Thymus (tissue), 11 donors: Measurements from ENCODE around the gene MAPK10. TPM values are rescaled to one million over a fixed set of nuclear protein-coding genes. Genes with fewer than 3 reads are reported as not detected.

ENCODE experiments used
- DNase-seq, 9 donors: peaks; one replicate each; pipeline ENCODE4 v3.0.0-alpha.2; 2013; ENCODE audit warnings: low spot score in 9 of 9, low read depth in 6 of 9, missing footprints in 1 of 9
- H3K27ac ChIP-seq, 2 donors: one replicate each; pipeline ENCODE4 v1.5.1; 2013; ENCODE audit warnings: control low read depth in 1 of 2, low read depth in 1 of 2, low read length in 1 of 2, mild to moderate bottlenecking in 1 of 2, moderate library complexity in 1 of 2
- H3K27me3 ChIP-seq, 2 donors: one replicate each; pipeline ENCODE4 v1.5.1; 2013; ENCODE audit warnings: low read length in 1 of 2; ENCODE audit not compliant: control insufficient read depth in 2 of 2, insufficient read depth in 1 of 2
- H3K36me3 ChIP-seq, 2 donors: one replicate each; pipeline ENCODE4 v1.5.1; 2013; ENCODE audit warnings: low read length in 1 of 2, mild to moderate bottlenecking in 1 of 2, moderate library complexity in 1 of 2; ENCODE audit not compliant: control insufficient read depth in 2 of 2, insufficient read depth in 2 of 2
- H3K4me1 ChIP-seq, 2 donors: one replicate each; pipeline ENCODE4 v1.5.1; 2013; ENCODE audit warnings: low read length in 2 of 2; ENCODE audit not compliant: control insufficient read depth in 2 of 2, insufficient read depth in 2 of 2
- H3K4me3 ChIP-seq, 2 donors: one replicate each; pipeline ENCODE4 v1.5.1; 2013; ENCODE audit warnings: low read length in 2 of 2, control low read depth in 1 of 2, mild to moderate bottlenecking in 1 of 2
- H3K9me3 ChIP-seq, 2 donors: one replicate each; pipeline ENCODE4 v1.5.1; 2013; ENCODE audit warnings: low read length in 1 of 2, mild to moderate bottlenecking in 1 of 2; ENCODE audit not compliant: control insufficient read depth in 2 of 2, insufficient read depth in 1 of 2
- WGBS: extraction: QIAGEN DNeasy Blood & Tissue Kit; methylation state at CpG from one replicate; pipeline ENCODE4 v1.1.7; 2013; 5-methylcytosine and 5-hydroxymethylcytosine counted together
- polyA plus RNA-seq: library from polyadenylated mRNA; stranded (reverse); fragments of 200-250 nt; gene quantifications from one replicate; pipeline ENCODE4 v1.2.3, GENCODE V29; 2013
- total RNA-seq: library from RNA; stranded (reverse); fragments of 120-200 nt; gene quantifications from one replicate; pipeline ENCODE4 v1.2.4, GENCODE V29; 2013
- donor health status: healthy.

The MAPK10 gene
- total and polyA plus RNA-seq, 2 donors = 3.7 to 8.6 TPM

GRCh38 chr4:86356425-86357210 is 3.2 kb downstream of the MAPK10 start:
- WGBS = 96% methylated on average over 4 of the region's 4 CpGs
- Histone ChIP-seq H3K27me3 (no peaks in the 10 kb centered on the region), H3K27ac (no peak overlapping the region), H3K9me3 (no peaks in the 10 kb centered on the region), H3K4me3 (no peak overlapping the region), H3K4me1 (peaks cover 0 to 13% of the 10 kb centered on the region in 2 donors), H3K36me3 (no peaks in the 10 kb centered on the region)
- no peak for DNase-seq

DNA sequence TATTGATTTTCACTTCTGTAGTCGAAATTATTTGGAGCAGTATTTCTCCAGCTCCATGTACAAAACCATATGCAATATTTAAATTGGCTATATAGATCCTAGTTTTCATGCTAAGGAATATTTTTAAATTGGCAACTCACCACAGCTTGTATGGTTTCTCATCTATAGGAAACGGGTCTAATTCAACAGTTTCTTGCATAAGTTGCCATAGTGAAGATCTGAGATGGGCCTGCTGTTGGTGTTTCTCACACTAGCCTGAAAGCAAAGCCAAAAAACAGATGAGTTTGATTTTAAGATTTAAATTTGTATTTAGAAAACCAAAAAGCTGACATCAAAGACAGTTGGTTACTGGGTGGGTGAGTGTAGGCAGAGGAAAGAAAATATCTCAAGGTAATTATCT is 5.5 kb downstream of the MAPK10 start:
- Histone ChIP-seq H3K9me3 (no peaks in the 10 kb centered on the region), H3K36me3 (no peaks in the 10 kb centered on the region), H3K27ac (no peak overlapping the region), H3K27me3 (no peaks in the 10 kb centered on the region), H3K4me3 (no peak overlapping the region), H3K4me1 (peaks cover 0 to 3% of the 10 kb centered on the region in 2 donors)
- DNase-seq = no peak
- 93% methylated on average over 2 of the region's 2 CpGs for WGBS

DNA sequence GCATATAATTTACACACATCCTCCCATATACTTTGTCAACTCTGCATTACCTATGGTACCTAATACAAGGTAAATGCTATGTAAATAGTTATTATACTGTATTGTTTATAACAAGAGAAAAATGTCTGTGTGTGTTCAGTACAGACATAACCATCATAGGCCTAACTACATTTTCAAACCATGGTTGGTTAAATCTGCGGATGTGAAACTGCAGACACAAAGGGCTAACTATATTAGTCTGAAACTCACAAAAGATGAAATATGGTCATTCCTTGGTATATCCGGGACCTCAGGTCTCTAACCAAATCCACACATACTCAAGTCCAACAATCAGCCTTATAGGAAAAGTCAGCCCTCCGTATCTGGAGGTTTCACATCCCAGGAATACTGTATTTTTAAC is 13.5 kb downstream of the MAPK10 start:
- Histone ChIP-seq H3K36me3 (no peaks in the 10 kb centered on the region), H3K27me3 (no peaks in the 10 kb centered on the region), H3K4me1 (no peaks in the 10 kb centered on the region), H3K4me3 (no peak overlapping the region), H3K9me3 (no peaks in the 10 kb centered on the region), H3K27ac (no peak overlapping the region)
- 98% methylated on average over 3 of the region's 3 CpGs for WGBS
- DNase-seq = no peak

DNA sequence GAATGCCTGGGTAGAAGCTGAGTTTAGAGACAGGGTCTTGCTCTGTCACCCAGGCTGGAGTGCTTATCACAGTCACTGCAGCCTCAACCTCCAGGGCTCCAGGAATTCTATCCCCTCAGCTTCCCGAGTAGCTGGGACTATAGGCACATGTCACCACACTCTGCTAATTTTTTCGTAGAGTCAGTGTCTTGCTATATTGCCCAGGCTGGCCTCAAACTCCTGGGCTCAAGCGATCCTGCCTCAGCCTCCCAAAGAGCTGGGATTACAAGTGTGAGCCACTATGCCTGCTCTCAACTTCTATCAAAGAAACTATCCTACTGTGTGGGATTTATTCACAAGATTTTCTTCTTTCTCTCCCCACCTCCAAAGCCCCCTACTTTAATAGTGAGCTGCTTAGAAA is 15.7 kb downstream of the MAPK10 start:
- Histone ChIP-seq H3K4me3 (no peak overlapping the region), H3K36me3 (no peaks in the 10 kb centered on the region), H3K9me3 (no peaks in the 10 kb centered on the region), H3K4me1 (no peaks in the 10 kb centered on the region), H3K27me3 (no peaks in the 10 kb centered on the region), H3K27ac (no peak overlapping the region)
- WGBS = 96% methylated on average over 3 of the region's 3 CpGs
- no peak for DNase-seq

GRCh38 chr4:86338989-86339388 is 20.9 kb downstream of the MAPK10 start:
- Histone ChIP-seq H3K27me3 (no peaks in the 10 kb centered on the region), H3K4me1 (no peaks in the 10 kb centered on the region), H3K27ac (no peak overlapping the region), H3K4me3 (no peak overlapping the region), H3K36me3 (no peaks in the 10 kb centered on the region), H3K9me3 (no peaks in the 10 kb centered on the region)
- DNase-seq = no peak
- 90% methylated on average over 2 of the region's 2 CpGs for WGBS

GRCh38 chr4:86338521-86338920 is 21.3 kb downstream of the MAPK10 start:
- Histone ChIP-seq H3K9me3 (no peaks in the 10 kb centered on the region), H3K27ac (no peak overlapping the region), H3K4me1 (no peaks in the 10 kb centered on the region), H3K27me3 (no peaks in the 10 kb centered on the region), H3K4me3 (no peak overlapping the region), H3K36me3 (no peaks in the 10 kb centered on the region)
- no peak for DNase-seq
- 87% methylated on average over 3 of the region's 3 CpGs for WGBS

DNA sequence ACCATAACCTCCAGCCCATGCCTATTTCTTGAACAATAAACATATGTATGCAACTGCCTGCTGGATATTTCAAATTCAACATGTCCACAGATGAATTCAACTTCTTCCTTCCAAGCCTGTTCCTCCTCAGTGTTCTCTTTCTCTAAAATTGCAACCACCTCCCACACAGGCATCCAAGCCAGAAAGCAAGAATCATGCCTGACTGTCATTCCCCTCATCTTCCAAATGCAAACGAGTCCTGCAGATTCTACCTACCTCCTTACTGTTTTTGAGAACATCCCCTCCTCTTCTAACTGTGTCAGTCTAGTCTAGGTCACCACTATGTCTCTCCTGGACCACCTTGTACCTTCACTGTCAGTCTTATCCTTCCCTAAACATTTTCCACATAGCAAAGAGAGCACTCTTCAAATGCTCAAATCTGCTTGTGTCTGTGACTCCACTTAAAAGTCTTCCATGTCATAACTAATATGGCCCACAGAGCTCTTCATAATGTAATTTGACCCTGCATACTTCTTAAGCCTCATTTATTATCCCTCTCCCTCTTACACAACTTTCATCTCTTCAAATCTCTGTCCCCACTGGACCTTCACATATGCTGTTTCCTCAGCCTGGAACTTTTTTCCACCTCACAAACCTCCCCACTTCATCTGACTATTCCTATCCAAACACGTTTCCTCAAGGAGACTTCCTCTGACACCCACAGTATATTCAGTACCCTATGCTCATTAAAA is 25.7 kb downstream of the MAPK10 start:
- WGBS = 88% methylated on average over 2 of the region's 2 CpGs
- Histone ChIP-seq H3K27ac (no peak overlapping the region), H3K36me3 (no peaks in the 10 kb centered on the region), H3K4me1 (no peaks in the 10 kb centered on the region), H3K9me3 (no peaks in the 10 kb centered on the region), H3K27me3 (no peaks in the 10 kb centered on the region), H3K4me3 (no peak overlapping the region)
- no peak for DNase-seq

- no peak for DNase-seq
Observed at GRCh38 chr4:86333236-86333635, 26.6 kb downstream of the MAPK10 start.

GRCh38 chr4:86330961-86331742 is 28.7 kb downstream of the MAPK10 start:
- 49% methylated on average over 5 of the region's 5 CpGs for WGBS
- no peak for DNase-seq
- no peaks in the 10 kb centered on the region for H3K9me3 ChIP-seq
- H3K4me1 ChIP-seq = no peaks in the 10 kb centered on the region
- H3K4me3 ChIP-seq = no peak overlapping the region
- no peaks in the 10 kb centered on the region for H3K36me3 ChIP-seq
- H3K27ac ChIP-seq = no peak overlapping the region
- no peaks in the 10 kb centered on the region for H3K27me3 ChIP-seq

More at GRCh38 chr4:86333236-86333635, 26.6 kb downstream of the MAPK10 start:
- H3K27me3 ChIP-seq = no peaks in the 10 kb centered on the region
- WGBS = 90% methylated on average over 1 of the region's 1 CpG
- no peaks in the 10 kb centered on the region for H3K9me3 ChIP-seq
- H3K36me3 ChIP-seq = no peaks in the 10 kb centered on the region
- H3K4me3 ChIP-seq = no peak overlapping the region
- H3K4me1 ChIP-seq = no peaks in the 10 kb centered on the region
- no peak overlapping the region for H3K27ac ChIP-seq
